Activated CD4-positive, alpha-beta T cell treated with anti-CD3 and anti-CD28 coated beads for 48 hours (primary cell): ENCODE results near the gene ANKRD31.

Experiments used
- DNase-seq: peaks from one replicate; pipeline ENCODE4 v3.0.0-alpha.2; 2020

ANKRD31 gene

DNA sequence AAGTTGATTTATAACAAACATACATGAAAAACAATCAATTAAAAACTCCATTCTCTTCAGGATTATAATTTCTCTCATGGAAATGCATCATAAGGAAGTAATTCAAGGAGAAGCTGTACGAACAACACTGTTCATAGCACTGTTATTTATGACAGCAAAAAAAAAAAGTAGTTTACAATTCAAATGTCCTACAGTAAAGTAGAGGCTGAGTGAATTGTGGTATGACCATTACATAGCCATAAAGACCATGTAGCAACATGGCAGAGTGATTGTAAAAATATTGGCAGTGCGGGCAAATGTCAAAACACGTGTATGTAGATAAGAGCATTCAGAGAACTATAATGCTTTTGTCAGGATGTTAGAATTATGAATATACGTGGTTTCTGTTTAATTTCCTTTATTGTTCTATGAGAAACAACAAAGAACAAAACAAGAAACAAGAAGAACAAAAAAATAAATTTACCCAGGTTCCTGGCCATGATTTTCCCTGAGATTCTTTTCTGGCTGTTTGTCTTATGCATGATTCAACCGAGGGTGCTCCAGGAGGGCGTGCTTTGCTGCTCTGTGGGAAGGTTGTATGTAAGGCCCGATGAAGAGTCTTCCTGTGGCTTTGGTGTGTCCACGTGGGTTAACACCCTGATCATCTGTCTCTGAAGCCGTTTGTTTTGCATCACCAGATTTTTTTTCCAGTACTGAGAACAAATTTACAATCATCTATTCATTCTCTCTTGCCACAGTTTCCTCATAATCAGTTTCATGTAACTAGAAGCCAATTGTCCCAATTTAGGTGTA is 213.1 kb downstream of the ANKRD31 start:
- DNase-seq, result peak; percentile 35

DNA sequence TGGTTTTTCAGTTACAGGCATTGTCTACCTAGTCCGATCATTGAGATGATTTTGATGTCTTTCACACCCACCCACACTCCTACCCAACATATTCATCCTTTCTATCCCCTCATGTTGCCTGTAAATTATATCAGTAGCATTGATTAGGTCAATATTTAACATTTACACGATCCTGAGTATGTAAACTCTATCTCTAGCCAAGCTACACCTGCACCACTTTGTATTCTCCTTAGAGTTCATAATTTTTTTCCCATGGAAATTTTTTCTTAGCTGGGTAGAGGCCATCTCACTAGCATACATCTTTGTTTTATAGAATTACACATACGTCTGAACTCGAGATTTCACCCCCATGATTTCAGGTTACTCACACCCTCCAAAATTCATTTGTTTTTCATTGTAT is 214.9 kb downstream of the ANKRD31 start:
- no peak for DNase-seq

DNA sequence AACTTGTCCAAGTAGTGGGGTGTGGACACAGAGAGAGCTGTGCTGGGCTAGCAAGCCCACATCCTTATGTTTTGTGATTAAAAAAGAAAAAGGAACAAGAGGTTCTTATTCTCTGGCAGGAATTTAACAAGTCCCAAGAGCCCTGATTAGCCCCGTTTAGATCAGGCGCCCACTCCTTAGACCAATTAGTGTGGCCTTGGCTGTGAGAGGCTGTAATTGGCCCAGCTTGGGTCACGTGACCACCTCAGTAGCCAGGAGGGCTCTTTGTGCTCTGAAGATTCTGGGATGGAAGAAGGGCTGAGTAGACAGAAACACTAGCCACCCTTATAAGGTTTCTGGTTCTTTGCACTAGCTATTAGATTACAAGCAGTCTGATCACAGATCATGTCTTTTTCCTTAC is 215.5 kb downstream of the ANKRD31 start:
- no peak for DNase-seq

DNA sequence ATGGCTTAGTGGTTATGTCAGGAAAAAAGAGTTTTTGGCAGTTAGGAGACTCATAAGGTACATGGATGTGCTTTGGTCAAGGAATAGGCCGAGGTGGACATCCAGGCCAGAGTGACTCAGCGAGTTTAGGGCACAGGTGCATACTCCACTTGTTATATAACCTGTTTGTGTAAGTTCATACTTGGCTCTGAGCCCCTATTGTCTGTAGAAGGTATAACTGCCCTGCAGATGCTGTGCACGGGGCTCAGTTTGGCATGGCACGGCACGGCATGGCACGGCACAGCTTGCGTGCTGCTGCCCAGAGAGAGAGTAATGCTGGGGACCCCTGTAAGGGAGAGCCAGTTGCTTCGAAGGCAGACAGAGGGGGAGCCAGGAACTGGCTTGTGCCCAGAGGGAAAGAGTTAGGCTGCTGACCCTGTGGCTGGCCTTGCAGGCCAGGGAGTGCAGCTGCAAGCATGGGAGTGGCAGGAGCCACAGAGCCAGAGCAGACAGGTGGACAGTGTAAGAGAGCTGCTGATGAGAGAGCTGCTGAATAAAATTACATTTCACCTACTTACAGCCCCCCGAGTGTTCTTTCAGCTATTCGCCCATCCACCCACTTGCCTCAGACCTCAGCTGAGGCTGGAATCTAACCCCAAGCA is 216.5 kb downstream of the ANKRD31 start:
- no peak for DNase-seq

DNA sequence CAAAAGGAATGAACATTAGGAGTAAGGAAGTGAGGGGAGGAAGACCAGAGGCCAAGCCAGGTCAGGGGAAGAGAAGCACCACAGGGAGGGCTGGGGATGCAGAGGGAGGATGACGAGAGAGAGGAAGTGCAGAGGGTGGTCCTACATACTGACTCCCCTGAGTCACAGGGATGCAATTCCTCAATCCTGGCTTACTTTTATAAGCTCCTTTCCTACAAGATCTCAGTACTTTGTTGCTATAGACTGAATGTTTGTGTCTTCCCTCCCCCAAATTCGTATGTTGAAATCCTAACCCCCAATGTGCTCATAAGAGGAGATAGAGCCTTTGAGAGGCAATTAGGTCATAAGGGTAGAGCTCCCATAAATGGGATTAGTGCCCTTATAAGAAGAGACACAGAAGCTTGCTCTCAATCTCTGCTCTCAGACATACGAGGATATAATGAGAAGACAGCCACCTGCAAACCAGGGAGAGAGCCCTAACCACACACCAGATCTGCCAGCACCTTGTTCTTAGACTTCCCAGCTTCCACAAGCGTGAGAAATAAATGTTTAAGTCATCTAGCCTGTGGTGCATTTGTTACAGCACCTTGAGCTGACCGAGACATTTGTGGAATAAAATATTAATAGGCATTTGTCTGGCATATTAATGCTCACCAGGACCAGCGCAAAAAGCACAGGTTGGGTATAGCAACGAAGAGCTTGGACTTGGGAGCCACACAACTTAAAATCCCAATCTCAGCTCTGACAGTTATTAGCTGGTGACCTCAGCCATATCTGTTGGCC is 217.7 kb downstream of the ANKRD31 start:
- no peak for DNase-seq
